GM23338 (cell line): Measurements from ENCODE around the gene SEC23A.

Experiments used
- CREB1 ChIP-seq: fragments of 250-450 bp; sonication (Bioruptor Pico); IDR thresholded peaks from 2 replicates; pipeline ENCODE4 v1.5.0; 2020; ENCODE audit warnings: low read depth, mild to moderate bottlenecking, moderate library complexity
- CTCF ChIP-seq, 2 experiments: fragments of 200-600 bp in 1 of 2; sonication (generic) in 1 of 2; conservative IDR thresholded peaks; 2 replicates each; pipeline versions ENCODE4 v1.5.1 to v1.6.1; 2016 to 2017; ENCODE audit warnings: antibody characterized with exemption in 2 of 2, low read depth in 2 of 2, mild to moderate bottlenecking in 2 of 2, moderate library complexity in 1 of 2
- EZH2 ChIP-seq: fragments of 200-600 bp; sonication (generic); IDR thresholded peaks from one replicate; pipeline ENCODE4 v1.8.0; 2017; ENCODE audit warnings: antibody characterized with exemption, mild to moderate bottlenecking, low read depth; ENCODE audit not compliant: unreplicated experiment
- EZH2phosphoT487 ChIP-seq: fragments of 200-600 bp; sonication (generic); IDR thresholded peaks from one replicate; pipeline ENCODE4 v1.8.1; 2018; ENCODE audit warnings: antibody characterized with exemption; ENCODE audit not compliant: unreplicated experiment
- NANOG ChIP-seq: IDR thresholded peaks from 2 replicates; pipeline ENCODE4 v1.6.1; 2016; ENCODE audit warnings: antibody characterized with exemption, borderline replicate concordance
- POLR2AphosphoS5 ChIP-seq: IDR thresholded peaks from 2 replicates; pipeline ENCODE4 v1.6.1; 2016; ENCODE audit warnings: antibody characterized with exemption, low read depth
- REST ChIP-seq: IDR thresholded peaks from one replicate; pipeline ENCODE4 v1.6.1; 2018; ENCODE audit warnings: antibody characterized with exemption; ENCODE audit not compliant: unreplicated experiment

GRCh38 chr14:39145266-39145966, 42.4 kb upstream of the SEC23A start:
- no peak for TF ChIP-seq EZH2phosphoT487
- TF ChIP-seq CTCF (conservative IDR thresholded peaks at IDR 0.05; ENCODE audit: low read depth in 2 of 2) = no peak
- TF ChIP-seq EZH2 = no peak
- TF ChIP-seq POLR2AphosphoS5 = no peak
- TF ChIP-seq CREB1 = no peak
- no peak for TF ChIP-seq REST
- no peak for TF ChIP-seq NANOG
